A673 (cell line): ENCODE data around the gene RGMA.

Experiments
- EZH2 ChIP-seq: fragments of 200-600 bp; sonication (generic); IDR thresholded peaks from 2 replicates; pipeline ENCODE4 v1.6.1; 2017; ENCODE audit warnings: borderline replicate concordance, low read depth, mild to moderate bottlenecking, mixed read lengths, antibody characterized with exemption, low read length; ENCODE audit not compliant: poor library complexity, severe bottlenecking
- TF ChIP-seq, protein P1 (sequence below): fragments of 300-800, 200-600 bp; sonication (generic); conservative IDR thresholded peaks from 2 replicates; pipeline ENCODE4 v1.5.1; 2017; ENCODE audit warnings: low read depth, mild to moderate bottlenecking, antibody characterized with exemption, low read length, moderate library complexity, mixed read lengths

DNA sequence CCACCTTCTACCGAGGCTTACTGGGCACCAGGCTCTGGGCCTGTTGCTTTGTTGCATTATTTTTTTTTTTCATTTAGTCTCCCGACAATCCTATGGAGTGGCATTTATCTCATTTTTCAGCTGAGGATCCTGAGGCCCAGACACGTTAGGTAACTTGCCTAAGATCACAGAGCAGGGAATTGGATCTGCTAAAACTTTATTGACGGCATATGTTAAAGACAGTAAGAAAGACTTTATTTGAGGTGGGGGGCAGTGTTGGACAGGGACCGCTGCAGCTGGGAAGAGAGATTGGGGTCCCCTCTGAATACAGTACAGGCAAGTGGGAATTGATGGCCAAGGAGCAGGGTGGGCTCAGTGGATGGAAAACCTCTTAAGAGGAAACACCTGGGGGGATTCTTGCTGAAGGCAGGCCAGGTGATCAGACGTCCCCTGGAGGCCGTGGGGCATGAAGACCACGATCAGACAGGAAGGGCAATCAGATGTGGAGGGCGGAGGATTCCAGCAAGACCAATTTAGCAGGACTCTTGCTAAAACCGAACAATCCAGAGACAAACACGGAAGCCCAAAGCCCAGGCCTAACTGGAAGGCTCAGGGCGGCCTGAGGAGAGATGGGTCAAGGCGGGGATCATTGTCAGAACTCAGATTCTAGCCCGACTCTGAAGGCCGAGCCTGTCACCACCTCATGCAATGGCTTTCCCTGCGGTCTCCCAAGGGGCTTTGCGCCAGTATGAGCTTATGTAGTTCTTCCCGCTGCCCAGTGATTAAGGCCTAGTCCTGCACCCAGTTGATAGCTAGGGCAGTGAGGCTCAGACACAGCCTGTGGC, 53.7 kb downstream of the RGMA start:
- TF ChIP-seq, protein P1, sequence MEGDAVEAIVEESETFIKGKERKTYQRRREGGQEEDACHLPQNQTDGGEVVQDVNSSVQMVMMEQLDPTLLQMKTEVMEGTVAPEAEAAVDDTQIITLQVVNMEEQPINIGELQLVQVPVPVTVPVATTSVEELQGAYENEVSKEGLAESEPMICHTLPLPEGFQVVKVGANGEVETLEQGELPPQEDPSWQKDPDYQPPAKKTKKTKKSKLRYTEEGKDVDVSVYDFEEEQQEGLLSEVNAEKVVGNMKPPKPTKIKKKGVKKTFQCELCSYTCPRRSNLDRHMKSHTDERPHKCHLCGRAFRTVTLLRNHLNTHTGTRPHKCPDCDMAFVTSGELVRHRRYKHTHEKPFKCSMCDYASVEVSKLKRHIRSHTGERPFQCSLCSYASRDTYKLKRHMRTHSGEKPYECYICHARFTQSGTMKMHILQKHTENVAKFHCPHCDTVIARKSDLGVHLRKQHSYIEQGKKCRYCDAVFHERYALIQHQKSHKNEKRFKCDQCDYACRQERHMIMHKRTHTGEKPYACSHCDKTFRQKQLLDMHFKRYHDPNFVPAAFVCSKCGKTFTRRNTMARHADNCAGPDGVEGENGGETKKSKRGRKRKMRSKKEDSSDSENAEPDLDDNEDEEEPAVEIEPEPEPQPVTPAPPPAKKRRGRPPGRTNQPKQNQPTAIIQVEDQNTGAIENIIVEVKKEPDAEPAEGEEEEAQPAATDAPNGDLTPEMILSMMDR, result no peak
- TF ChIP-seq EZH2, result no peak
